ENCODE data around the gene FAM13A.

FAM13A gene

DNA sequence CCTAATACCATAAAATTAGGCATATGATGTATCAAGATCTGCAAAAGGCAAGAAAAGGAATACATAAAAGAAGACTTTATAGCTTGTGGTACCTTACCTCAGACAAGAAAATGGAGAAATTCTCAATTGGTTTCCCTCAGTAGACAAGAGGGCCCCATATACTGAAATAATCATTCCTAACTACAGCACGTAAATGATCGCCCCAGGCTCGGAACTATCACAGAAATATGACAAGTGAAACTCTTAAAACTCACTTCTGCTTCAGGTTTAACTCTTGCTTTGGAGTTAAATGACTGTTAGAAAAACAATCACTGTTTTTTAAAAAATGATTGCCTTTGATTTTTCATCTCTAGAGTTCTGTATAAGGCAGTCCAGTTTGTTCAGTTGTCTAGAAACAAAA is 320.7 kb downstream of the FAM13A start:
- DNase-seq (ENCODE audit: low read depth in 1 of 2, low spot score in 1 of 2), result no peak
- Histone ChIP-seq H3K27ac (replicated peaks) (no peak overlapping the region), H3K27me3 (ENCODE audit: insufficient read depth, poor library complexity, severe bottlenecking) (no peaks in the 10 kb centered on the region), H3K4me3 (replicated peaks; ENCODE audit: insufficient read depth, low read length) (no peak overlapping the region)
- TF ChIP-seq POLR2AphosphoS5 (IDR thresholded peaks at IDR 0.05; ENCODE audit: low read depth), result no peak

DNA sequence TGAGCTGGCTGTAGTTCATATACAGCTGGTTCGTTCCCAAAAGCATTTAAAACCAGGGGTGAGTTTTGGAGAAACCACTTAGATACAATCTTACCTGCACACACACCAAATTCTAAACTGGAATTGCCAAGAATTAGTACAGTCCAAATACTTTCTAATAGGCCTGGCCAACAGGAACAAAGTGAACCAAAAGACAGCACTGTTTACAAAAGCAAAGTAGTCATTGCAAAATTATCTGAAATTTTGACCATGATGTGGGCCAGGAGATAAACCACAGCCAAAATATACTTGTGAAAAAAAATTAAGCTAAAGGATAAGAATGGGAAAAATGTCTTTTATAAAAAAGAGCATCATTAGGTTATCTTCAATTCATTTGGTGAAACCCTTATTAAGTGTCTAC is 321.4 kb downstream of the FAM13A start:
- Histone ChIP-seq H3K27ac (replicated peaks) (no peak overlapping the region), H3K27me3 (ENCODE audit: insufficient read depth, poor library complexity, severe bottlenecking) (no peaks in the 10 kb centered on the region), H3K4me3 (replicated peaks; ENCODE audit: insufficient read depth, low read length) (no peak overlapping the region)
- TF ChIP-seq, protein P1, sequence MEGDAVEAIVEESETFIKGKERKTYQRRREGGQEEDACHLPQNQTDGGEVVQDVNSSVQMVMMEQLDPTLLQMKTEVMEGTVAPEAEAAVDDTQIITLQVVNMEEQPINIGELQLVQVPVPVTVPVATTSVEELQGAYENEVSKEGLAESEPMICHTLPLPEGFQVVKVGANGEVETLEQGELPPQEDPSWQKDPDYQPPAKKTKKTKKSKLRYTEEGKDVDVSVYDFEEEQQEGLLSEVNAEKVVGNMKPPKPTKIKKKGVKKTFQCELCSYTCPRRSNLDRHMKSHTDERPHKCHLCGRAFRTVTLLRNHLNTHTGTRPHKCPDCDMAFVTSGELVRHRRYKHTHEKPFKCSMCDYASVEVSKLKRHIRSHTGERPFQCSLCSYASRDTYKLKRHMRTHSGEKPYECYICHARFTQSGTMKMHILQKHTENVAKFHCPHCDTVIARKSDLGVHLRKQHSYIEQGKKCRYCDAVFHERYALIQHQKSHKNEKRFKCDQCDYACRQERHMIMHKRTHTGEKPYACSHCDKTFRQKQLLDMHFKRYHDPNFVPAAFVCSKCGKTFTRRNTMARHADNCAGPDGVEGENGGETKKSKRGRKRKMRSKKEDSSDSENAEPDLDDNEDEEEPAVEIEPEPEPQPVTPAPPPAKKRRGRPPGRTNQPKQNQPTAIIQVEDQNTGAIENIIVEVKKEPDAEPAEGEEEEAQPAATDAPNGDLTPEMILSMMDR (IDR thresholded peaks at IDR 0.05; ENCODE audit: insufficient read depth, low read length), result no peak
- no peak for TF ChIP-seq SPI1 (IDR thresholded peaks at IDR 0.05; ENCODE audit: borderline replicate concordance, low read depth)
- TF ChIP-seq POLR2AphosphoS5 (IDR thresholded peaks at IDR 0.05; ENCODE audit: low read depth), result no peak
- TF ChIP-seq GABPA (IDR thresholded peaks at IDR 0.05; ENCODE audit: low read depth), result no peak
- TF ChIP-seq, protein P2, sequence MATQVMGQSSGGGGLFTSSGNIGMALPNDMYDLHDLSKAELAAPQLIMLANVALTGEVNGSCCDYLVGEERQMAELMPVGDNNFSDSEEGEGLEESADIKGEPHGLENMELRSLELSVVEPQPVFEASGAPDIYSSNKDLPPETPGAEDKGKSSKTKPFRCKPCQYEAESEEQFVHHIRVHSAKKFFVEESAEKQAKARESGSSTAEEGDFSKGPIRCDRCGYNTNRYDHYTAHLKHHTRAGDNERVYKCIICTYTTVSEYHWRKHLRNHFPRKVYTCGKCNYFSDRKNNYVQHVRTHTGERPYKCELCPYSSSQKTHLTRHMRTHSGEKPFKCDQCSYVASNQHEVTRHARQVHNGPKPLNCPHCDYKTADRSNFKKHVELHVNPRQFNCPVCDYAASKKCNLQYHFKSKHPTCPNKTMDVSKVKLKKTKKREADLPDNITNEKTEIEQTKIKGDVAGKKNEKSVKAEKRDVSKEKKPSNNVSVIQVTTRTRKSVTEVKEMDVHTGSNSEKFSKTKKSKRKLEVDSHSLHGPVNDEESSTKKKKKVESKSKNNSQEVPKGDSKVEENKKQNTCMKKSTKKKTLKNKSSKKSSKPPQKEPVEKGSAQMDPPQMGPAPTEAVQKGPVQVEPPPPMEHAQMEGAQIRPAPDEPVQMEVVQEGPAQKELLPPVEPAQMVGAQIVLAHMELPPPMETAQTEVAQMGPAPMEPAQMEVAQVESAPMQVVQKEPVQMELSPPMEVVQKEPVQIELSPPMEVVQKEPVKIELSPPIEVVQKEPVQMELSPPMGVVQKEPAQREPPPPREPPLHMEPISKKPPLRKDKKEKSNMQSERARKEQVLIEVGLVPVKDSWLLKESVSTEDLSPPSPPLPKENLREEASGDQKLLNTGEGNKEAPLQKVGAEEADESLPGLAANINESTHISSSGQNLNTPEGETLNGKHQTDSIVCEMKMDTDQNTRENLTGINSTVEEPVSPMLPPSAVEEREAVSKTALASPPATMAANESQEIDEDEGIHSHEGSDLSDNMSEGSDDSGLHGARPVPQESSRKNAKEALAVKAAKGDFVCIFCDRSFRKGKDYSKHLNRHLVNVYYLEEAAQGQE (IDR thresholded peaks at IDR 0.05; ENCODE audit: insufficient replicate concordance, low read depth), result no peak
- DNase-seq (ENCODE audit: low read depth in 1 of 2, low spot score in 1 of 2), result no peak

DNA sequence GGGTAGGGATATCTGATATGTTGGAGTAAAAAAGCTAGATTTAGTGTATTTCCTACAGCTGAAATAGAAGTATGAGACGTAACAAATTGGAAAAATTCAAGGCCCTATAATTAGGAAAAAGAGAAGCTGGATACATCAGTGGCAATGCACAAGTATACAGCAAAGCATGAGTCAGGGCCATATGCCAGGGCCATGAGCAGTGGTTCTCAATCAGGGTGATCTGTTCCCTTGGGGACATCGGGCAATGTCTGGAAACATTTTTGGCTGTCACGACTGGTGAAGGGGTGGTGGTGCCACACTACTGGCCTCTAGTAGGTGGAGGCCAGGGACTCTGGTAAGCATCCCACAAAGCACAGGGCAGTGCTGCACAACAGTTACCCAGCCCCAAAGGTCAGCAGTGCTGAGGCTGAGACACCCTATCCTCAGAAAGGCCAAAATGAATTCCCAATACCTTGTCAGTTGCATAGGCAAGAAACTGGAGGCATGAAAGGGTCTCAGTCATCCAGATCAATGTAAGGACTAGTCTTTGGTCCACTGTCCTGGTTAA is 322.5 kb downstream of the FAM13A start:
- DNase-seq (ENCODE audit: low read depth in 1 of 2, low spot score in 1 of 2), result no peak
- no peak overlapping the region for H3K27ac ChIP-seq (replicated peaks)

More for the DNA sequence above, 322.5 kb downstream of the FAM13A start:
- TF ChIP-seq POLR2AphosphoS5 (IDR thresholded peaks at IDR 0.05; ENCODE audit: low read depth) (no peak), SPI1 (IDR thresholded peaks at IDR 0.05; ENCODE audit: borderline replicate concordance, low read depth) (no peak), GABPA (IDR thresholded peaks at IDR 0.05; ENCODE audit: low read depth) (no peak)
- TF ChIP-seq, protein P1 (IDR thresholded peaks at IDR 0.05; ENCODE audit: insufficient read depth, low read length), result no peak
- TF ChIP-seq, protein P2 (IDR thresholded peaks at IDR 0.05; ENCODE audit: insufficient replicate concordance, low read depth), result no peak
- Histone ChIP-seq H3K4me3 (replicated peaks; ENCODE audit: insufficient read depth, low read length) (no peak overlapping the region), H3K27me3 (ENCODE audit: insufficient read depth, poor library complexity, severe bottlenecking) (no peaks in the 10 kb centered on the region)

All from HL-60 (cell line).